GM20000 (cell line): ENCODE measurements around the gene ABLIM3.

Experiments
- DNase-seq: peaks from one replicate; pipeline ENCODE4 v3.0.0; 2012; ENCODE audit warnings: low spot score
- CTCF ChIP-seq: IDR thresholded peaks from 2 replicates; pipeline ENCODE4 v1.5.1; 2012; ENCODE audit warnings: mild to moderate bottlenecking, control low read depth; ENCODE audit errors: extremely low read depth, missing control alignments

The ABLIM3 gene

GRCh38 chr5:149221326-149221725, 80.0 kb downstream of the ABLIM3 start:
- TF ChIP-seq CTCF: no peak
- DNase-seq: no peak

- TF ChIP-seq CTCF: no peak
- DNase-seq: no peak
Observed at GRCh38 chr5:149221731-149222342, 80.5 kb downstream of the ABLIM3 start.

- TF ChIP-seq CTCF: no peak
- no peak for DNase-seq
Observed at GRCh38 chr5:149223081-149223848, 82.0 kb downstream of the ABLIM3 start.

GRCh38 chr5:149224282-149224681, 83.0 kb downstream of the ABLIM3 start:
- DNase-seq: no peak
- TF ChIP-seq CTCF: no peak

GRCh38 chr5:149227168-149227826, 86.0 kb downstream of the ABLIM3 start:
- TF ChIP-seq CTCF: no peak
- DNase-seq: no peak

- TF ChIP-seq CTCF: no peak
- no peak for DNase-seq
Observed at GRCh38 chr5:149228618-149229297, 87.5 kb downstream of the ABLIM3 start.
